ENCODE data around the gene CDKN2AIP.

- TF ChIP-seq CTCF (conservative IDR thresholded peaks at IDR 0.05; ENCODE audit: low read length) (no peak), EZH2phosphoT487 (IDR thresholded peaks at IDR 0.05; ENCODE audit: borderline replicate concordance) (no peak)
Measured at GRCh38 chr4:183441276-183441675, 3.2 kb upstream of the CDKN2AIP start.

Data from Loucy (cell line).